GM12875 (cell line): ENCODE results near the gene CEP131.

Experiments used
- H3K4me3 ChIP-seq: one replicate; pipeline ENCODE4 v1.5.1; 2011; ENCODE audit warnings: low read depth, low read length, control low read depth
- TF ChIP-seq, protein P1 (sequence below): IDR thresholded peaks from 2 replicates; pipeline ENCODE4 v1.5.1; 2011; ENCODE audit warnings: low read depth, mild to moderate bottlenecking, control low read depth, inconsistent platforms, low read length, moderate library complexity, borderline replicate concordance; ENCODE audit not compliant: insufficient read depth

Gene CEP131

DNA sequence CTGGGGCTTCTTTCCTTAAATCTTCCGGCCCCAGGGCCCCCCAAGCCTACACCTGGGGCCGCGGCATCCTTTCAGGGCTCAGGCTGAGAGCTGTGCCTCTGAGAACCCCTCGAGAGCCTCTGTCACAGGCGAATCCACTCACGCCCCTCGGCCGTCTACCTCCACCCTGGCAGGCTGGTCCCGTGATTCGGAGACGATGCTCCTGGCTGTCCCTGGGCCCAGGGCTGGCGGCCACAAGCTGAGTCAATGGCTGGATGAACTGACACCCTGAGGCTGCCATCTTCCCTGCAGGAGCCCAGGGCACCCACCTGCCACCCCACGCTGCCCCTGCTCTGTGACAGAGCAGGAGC lies 11.7 kb upstream of the CEP131 start:
- TF ChIP-seq, protein P1, sequence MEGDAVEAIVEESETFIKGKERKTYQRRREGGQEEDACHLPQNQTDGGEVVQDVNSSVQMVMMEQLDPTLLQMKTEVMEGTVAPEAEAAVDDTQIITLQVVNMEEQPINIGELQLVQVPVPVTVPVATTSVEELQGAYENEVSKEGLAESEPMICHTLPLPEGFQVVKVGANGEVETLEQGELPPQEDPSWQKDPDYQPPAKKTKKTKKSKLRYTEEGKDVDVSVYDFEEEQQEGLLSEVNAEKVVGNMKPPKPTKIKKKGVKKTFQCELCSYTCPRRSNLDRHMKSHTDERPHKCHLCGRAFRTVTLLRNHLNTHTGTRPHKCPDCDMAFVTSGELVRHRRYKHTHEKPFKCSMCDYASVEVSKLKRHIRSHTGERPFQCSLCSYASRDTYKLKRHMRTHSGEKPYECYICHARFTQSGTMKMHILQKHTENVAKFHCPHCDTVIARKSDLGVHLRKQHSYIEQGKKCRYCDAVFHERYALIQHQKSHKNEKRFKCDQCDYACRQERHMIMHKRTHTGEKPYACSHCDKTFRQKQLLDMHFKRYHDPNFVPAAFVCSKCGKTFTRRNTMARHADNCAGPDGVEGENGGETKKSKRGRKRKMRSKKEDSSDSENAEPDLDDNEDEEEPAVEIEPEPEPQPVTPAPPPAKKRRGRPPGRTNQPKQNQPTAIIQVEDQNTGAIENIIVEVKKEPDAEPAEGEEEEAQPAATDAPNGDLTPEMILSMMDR, result no peak
- H3K4me3 ChIP-seq, result no peak overlapping the region

DNA sequence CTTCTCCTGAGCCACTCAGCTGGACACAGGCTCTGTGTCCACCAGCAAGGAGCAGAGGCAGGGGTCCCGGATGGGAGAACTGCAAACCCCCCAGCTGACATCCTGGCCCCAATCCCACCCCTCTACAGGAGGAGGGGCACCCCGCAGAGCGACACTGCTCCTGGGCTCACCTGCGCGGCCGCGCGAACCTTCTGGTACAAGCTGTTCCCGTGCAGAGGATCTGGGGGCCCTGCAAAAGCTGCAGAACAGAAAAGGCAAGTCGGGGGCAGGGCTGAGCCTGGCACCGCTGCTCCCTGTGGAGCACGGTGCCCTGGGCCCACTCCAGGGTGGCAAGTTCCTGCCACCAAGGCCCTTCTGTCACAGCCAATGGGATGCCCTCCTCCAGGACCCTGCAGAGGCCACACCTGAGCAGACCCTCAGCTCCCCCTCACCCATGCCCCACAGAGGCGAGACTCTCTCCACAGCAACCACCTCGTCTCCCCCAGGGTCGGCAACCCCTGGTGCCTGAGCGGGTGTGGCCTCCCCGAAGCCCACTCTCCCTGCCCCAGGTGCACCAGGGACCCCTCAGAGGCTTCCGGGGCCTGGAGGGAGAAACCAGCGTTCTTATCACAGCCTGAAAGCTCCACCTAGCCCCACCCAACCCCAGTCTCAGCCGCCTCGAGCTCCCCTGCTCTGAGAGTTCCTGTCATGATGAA lies 11.2 kb upstream of the CEP131 start:
- TF ChIP-seq, protein P1, result no peak
- H3K4me3 ChIP-seq, result no peak overlapping the region

DNA sequence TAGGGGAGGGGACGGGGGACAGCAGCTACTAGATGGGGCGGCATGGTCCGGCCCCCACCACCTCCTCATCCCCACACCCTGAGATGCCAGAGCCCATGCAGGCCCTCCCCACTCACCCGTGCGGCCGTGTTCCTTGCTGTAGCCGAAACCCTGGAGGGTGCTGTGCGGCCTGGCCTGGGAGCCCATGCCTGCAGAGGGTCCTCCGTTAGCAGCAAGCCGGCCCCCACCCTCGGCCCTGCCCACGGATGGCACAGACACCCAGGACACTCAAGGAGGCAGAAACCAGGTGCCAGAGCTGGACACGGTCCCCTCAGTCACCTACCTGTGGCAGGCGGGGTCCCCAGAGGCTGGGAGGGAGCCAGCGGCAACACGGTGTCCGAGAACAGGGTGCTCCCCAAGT lies 10.6 kb upstream of the CEP131 start:
- TF ChIP-seq, protein P1, result no peak
- no peak overlapping the region for H3K4me3 ChIP-seq

DNA sequence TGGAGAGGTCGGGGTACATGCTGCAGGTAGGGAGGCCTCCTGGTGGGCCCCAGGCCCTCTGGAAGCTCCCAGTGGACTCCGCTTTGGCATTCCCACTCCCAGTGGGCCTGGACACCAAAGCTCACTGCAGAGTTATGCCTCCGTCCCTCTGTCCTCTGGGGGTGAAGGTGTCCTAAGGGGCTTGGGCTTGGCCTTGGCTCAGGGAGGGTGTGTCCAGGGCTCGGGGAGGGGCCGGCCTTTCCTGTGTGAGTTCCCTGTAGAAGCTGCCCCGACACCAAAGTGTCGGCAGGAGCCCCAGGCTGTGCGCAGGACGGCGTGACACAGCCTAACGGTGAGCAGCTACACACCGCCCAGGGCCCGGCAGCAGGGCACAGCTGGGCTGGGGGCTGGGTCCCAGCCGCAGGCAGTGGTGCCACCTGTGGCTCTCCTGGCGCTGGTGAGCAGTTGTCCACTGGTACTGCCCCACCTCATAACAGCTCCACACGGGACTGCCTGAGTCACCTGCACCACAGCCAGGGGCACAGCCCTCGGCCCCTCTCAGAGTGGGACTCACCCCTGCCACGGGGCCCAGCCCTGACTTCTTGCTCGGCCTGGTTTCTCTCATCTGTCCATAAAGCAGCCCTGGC lies 10.0 kb upstream of the CEP131 start:
- TF ChIP-seq, protein P1, result no peak
- H3K4me3 ChIP-seq, result no peak overlapping the region

DNA sequence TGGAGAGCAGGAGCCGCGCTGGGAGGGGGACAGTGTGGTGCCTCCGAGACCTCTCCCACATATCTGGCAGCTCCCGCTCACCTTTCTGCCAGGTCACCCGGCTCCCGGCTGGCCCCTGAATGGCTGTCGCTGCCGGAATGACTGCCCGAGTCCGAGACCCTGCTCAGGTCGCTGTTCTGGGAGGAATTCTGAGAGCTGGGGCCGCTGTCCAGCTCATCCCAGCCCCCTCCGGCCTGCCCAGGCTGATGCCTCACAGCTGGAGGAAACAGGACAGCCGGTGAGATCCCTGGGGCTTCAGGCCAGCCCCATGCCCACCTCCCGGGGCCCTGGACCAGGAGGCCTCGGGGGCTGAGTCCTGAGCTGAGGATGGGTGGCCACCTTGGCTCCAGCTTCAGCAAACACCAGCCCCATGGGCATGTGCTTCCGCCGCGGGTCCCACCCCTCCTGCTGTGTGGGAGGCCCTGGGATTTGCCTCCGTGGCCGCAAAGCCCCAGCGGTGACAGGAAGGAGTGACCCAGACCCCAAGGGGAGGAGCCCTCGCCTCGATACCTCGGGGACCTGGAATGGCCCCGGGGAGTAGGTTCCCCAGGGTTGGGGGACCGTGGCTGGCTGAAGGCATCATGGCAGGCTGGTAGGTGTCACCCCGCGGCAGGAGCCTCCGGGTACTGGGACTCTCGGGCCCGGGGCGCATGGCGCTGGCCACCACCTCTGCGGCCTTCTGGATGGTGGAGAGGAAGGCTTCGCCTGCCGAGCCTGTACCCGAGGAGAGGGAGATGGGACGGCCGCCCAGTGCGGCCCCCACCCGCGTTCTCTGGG lies 9.2 kb upstream of the CEP131 start:
- H3K4me3 ChIP-seq, result no peak overlapping the region
- TF ChIP-seq, protein P1, result no peak

DNA sequence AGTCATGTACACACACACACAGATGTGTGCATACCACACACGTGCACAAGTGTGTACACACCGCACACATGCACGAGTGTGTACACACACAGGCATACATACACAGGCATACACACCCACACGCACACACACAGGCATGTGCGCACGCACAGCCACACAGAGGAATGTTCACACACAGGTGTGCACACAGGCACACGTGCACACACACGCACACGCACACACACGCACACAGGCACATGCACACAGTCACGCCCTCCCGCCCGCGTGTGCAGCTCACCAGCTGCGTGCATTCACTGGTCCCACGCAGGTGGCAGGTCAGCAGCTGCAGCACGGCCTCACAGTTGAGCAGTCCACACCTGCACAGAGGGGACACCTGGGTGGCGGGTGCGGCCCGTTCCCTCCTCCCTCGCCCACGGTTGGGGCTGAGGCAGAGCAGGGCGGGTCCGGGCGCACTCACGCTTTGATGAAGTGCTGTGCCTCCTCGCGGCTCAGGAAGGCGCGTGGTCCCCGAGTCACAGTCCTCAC lies 8.4 kb upstream of the CEP131 start:
- TF ChIP-seq, protein P1, result no peak
- H3K4me3 ChIP-seq, result no peak overlapping the region
